Stimulated activated naive CD8-positive, alpha-beta T cell treated with anti-CD3 and anti-CD28 coated beads, Interleukin-15, Interleukin-2, amounts not matched to agents 100 U/mL and 50 U/mL, for 24 hours (primary cell): Measurements from ENCODE around the gene KLF4.

Experiments
- ATAC-seq: fragments of 150-1000 bp; cut with Tn5 transposase; one replicate; pipeline ENCODE4 v1.10.0; 2021
- DNase-seq: peaks from one replicate; pipeline ENCODE4 v3.0.0; 2021

The KLF4 gene

DNA sequence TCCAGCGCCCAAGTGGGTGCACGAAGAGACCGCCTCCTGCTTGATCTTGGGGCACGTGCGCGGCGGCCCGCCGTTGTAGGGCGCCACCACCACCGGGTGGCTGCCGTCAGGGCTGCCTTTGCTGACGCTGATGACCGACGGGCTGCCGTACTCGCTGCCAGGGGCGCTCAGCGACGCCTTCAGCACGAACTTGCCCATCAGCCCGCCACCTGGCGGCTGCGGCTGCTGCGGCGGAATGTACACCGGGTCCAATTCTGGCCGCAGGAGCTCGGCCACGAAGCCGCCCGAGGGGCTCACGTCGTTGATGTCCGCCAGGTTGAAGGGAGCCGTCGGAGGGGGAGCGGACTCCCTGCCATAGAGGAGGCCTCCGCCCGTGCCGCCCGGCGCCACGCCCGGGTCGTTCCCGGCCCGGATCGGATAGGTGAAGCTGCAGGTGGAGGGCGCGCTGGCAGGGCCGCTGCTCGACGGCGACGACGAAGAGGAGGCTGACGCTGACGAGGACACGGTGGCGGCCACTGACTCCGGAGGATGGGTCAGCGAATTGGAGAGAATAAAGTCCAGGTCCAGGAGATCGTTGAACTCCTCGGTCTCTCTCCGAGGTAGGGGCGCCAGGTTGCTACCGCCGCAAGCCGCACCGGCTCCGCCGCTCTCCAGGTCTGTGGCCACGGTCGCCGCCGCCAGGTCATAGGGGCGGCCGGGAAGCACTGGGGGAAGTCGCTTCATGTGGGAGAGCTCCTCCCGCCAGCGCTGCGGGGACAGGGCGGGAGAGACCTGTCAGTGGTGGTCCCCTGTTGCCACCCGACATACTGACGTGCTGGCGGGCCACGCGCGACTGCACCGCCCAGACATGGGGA lies 1.8 kb downstream of the KLF4 start:
- no peak for ATAC-seq
- DNase-seq = peak; percentile 29

DNA sequence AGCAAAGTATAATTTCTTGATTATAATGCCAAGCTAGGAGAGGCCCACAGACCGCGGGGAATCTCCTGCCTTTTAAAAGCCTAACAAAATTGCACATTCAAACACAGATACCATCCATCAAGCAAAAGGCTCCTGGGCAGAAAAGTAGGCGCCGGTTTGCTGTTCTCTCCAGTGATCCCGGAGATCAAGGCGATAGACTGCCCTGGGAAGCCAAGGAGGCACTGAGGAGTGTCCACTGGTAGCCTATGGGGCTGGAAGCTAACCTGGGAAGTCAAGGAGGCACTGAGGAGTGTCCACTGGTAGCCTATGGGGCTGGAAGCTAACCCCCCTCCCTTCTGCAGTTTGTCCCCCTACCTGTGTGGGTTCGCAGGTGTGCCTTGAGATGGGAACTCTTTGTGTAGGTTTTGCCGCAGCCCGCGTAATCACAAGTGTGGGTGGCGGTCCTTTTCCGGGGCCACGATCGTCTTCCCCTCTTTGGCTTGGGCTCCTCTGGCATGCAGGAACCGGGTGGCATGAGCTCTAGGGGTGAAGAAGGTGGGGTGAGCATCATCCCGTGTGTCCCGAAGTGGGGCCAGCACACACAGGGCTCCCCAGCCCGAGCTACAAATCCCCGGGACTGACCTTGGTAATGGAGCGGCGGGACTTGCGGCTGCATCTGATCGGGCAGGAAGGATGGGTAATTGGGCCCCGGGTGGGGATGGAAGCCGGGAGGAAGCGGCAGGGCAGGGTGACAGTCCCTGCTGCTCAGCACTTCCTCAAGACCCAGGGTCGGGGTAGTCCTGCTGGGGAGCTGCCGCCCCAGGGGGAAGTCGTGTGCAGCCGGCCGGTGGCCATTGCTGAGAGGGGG lies 2.7 kb downstream of the KLF4 start:
- DNase-seq (no peak), ATAC-seq (no peak)

DNA sequence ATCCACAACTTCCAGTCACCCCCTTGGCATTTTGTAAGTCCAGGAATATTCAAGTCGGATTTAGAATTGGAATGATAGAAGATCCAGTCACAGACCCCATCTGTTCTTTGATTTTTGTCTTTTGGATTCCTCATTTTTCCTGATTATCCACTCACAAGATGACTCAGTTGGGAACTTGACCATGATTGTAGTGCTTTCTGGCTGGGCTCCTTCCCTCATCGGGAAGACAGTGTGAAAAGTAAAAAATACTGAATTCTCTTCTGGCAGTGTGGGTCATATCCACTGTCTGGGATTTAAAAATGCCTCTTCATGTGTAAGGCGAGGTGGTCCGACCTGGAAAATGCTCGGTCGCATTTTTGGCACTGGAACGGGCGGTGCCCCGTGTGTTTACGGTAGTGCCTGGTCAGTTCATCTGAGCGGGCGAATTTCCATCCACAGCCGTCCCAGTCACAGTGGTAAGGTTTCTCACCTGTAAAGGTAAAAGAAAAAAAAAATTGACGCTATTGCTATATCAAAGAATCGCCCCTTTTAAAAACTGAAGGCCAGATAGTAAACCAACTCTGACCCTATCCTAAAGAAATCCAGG lies 4.0 kb downstream of the KLF4 start:
- no peak for ATAC-seq

DNA sequence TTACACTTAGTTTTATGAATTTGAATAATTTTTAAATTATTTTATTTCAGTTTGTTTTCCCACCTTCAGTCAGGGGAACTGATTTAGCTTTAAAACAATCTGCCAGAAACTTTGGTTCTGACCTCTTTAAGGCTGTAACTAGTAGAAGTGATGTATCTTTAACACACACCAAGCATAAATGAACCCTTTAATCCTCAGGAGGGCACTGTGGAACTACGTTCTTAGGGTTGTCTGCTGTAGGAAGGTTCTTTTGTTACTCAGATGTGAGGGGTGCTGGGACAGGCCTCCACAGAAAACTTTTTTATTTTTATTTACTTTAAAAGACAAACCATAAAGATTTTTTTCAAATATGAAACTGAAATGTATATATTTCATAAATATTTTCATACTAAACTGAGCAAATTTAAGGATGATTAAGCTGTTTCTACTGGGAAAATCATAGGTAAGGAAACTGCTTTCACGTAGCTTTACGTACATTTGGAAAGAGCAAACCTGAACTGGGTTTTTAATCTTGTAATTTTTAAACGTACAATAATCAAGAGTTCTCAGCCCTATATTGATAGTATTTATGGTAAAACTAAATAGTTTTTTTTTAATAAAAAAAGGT lies 5.3 kb downstream of the KLF4 start:
- DNase-seq (no peak), ATAC-seq (no peak)

More for the DNA sequence above, 4.0 kb downstream of the KLF4 start:
- no peak for DNase-seq

DNA sequence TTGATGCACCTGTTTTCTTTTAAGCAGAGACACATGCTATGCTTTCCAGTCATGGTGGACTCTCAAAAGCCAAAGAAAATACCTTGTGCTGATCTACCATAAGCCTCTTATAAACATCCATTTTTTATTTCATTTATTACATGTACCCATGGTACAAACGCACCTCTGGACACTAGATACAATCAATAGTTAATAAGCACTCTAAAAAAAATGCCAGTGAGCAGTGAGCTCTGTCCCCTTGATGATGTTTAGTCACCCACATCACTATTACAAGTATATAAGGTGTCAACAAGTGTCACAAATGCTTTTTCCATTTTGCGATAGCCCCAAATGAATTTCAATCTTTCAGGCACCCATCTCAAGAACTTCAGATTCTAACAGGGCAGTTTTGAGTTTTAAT lies 5.9 kb downstream of the KLF4 start:
- ATAC-seq (no peak), DNase-seq (no peak)

DNA sequence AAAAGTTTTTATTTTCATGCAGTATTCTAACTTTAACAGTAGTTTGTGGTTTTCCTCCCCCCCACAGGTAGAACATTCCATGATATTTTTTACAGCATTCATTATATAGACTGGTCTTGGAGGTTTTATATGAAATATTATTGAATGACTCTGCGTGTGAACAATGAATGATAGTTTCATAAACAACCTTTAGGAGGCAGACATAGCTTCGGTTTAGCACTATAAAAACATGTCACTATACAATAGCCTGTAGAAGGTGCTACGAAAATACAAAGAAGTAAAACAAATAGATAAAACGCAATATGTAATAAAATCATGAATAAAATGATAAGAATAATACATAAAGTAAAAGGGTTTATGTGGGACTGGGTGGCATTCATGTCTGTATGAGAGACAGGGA lies 8.5 kb downstream of the KLF4 start:
- ATAC-seq (no peak), DNase-seq (no peak)

DNA sequence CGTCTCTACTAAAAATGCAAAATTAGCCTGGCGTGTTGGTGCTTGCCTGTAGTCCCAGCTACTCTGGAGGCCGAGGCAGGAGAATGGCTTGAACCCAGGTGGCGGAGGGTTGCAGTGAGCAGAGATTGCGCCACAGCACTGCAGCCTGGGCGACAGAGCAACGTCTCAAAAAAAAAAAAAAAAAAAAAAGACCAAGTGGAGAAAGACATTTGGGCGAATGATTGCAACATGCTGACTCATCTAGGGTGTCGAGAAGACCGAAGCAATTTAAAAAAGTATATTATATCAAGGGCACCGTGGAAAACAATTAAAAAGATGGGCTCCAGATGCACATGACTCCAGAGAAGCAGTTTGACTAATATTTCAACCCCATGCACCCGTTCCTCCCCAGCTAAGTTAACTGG lies 9.2 kb downstream of the KLF4 start:
- DNase-seq (no peak), ATAC-seq (no peak)

DNA sequence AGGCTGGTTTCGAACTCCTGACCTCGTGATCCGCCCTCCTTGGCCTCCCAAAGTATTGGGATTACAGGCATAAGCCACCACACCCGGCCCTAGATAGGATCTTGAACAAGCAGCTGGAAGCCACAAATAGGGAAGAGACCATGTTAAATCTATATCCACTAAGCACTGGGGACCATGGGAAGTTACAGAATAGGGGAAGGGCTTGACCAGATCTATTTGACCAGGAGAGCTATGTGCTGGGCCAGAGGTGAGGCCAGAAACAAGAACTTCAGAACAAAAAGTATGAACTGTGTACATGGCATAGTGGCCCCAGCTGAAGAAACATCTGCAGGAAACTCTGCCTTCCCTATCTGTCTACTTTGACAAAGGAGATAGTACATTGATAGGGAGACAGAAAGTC lies 10.8 kb downstream of the KLF4 start:
- no peak for ATAC-seq
- DNase-seq = no peak

DNA sequence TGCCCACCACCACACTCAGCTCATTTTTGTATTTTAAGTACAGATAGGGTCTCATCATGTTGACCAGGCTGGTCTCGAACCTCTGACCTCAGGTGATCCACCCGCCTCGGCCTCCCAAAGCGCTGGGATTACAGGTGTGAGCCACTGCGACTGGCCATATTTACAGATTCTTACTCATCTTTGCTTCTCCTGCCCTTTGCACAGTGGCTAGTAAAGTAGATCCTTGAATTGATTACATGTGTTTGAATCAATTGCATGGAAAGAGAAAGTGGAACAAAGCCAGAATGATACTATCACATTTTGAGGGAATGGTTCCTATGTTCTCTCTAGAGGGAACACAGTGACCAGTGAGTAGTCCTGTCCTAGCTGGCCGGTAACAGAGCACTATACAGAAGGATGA lies 15.4 kb downstream of the KLF4 start:
- ATAC-seq (no peak), DNase-seq (no peak)

DNA sequence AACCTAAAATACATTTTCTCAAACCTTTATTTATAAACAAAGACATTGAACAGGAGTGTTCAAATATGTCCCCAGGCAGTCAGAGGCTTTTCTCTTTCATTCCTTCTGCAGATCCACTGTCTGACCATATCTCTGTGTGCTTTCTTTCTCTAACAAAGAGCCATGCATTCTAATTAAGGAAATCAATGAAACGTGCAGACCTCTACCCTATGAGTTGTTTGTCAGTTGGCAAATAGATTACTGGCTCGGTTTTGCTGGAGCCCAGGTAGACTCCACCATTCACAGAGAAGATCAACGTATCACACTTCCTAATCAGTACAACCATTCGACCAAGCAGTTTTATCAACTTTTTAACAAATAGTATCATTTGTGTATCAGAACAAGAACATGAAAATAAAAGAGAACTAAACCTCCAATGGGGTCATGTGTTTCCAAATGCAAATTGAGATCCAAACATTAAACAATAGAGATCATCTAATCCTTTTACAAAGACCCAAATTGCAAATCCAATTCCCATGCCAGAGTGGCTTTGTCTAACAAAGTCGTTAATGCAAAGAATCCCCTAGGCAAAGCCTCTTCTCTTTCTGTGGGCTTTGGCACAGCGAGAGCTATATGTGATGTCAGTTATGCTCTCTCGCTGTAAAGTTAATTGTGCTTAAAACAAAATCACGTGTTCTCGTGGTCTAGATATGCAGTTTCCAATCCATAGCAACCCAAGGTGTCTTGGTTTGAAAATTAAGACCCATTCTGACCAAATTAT lies 16.8 kb downstream of the KLF4 start:
- ATAC-seq = no peak
- no peak for DNase-seq

DNA sequence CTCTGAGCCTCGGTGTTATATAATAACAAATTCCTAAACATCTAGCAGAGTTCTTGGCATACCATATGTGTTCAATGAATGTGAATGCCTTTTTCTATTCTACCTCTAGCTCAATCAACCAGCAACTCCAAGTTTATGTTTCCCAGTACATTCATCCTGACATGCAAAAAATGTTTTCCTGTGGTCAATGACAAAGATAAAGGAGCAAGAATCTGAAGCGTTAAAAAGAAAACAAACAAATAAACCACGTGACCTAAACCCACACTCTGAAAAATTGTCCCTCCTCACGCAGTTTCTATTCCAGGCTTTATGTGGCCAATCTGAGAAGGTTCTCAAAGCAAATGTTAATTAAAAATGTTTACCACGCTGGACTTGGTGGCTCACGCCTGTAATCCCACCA lies 18.0 kb downstream of the KLF4 start:
- DNase-seq = no peak
- ATAC-seq = no peak

DNA sequence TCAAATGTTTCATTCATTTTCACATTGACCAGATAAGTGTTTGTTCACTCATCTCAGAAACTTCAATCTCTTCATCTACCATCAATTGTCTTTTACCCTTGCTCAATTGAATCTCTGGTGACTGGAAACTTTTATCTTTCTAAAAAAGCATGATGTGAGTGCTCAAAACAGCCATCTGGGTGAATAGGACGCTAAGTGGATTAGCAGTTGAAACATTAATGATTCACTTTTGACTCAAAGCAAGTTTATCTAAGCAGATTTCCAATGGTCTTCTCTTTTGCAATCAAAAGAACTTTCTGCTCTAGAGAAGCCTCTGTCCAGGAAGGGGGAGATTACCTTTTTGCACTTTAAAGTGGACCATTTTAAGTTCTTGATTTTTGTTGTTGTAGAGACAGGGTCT lies 22.2 kb downstream of the KLF4 start:
- DNase-seq (no peak), ATAC-seq (no peak)

DNA sequence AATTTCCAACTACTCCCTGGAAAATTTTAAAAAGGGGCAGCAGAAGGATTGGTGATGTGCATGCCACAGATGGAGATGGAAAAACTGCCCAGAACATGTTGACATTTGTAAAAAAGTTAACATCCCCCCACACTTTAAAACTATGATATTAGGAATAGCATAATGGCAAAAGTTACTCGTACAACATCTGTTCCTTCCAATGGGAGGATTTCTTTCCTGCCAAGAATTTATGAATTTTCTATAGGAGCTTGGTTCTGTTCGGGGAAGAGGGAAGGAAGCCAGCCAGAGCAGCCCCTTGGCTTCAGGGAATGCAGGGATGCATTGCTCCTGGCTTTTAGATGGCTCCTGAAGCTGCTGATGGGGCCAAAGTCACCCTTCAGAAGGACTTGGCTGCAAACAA lies 22.7 kb downstream of the KLF4 start:
- DNase-seq (no peak), ATAC-seq (no peak)

DNA sequence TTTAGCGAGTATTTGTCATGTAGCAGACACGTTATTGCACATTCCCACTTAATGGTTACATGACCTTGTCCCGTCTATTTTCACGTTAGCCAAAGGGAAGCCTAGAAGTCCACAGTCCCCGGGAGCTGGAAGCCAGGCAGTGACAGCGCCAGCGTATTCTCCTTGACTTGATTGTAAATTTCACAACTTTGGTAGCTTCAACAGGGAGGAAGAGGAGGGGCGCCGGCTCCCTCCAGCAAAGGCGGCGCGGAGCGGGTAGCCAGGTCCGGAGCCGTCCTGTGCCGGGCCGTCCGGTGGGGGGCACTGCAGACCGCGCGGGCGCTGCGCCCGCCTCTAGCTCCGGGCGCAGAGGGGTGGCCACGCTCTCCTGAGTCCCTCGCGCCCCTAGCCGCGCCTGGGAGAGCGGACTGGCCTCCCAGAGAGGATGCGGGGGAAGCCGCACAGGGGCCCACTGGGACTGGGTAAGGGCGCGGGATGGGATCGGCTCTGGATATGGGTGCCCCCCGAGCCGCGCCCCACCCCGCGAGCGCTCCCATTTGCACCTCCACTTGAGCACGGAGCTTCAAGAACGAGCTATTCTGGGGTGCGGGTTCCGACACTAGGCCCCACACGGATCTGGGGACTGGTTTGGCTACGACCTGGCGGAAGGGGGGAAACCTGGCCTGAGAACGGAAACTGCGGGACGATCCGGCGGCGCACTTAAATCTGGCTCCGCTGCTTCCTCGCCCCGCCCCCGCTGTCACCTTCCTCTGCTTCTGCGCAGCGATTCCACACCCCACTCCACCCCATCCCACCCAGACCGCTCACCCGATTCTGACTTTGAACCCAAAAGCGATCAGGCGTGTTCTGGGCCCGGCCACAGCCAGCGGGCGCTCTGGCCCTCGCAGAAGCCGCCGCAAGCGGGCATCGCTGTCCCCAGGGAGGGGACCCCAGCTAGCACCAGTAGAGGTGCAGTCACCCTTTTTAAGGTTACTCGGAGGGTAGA lies 23.8 kb downstream of the KLF4 start:
- peak; percentile 79 for ATAC-seq
- DNase-seq = peak; percentile 59

DNA sequence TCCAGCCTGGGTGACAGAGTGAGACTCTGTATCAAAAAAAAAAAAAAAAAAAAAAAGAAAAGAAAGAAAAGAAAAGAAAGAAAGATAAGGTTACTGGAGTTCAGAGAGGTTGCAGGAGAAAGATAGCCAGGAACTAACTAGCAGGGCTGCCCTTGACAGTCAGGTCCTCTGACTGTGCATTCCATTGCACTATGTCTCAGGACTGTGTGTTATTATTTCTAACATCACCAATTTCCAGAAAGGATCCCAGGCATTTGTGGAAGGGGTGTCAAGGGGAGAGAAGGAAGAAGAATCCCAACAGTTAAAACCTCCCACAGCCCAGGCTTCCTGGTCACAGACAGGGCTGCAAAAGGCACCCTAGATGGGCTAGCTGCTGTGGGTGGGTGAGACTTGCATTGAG lies 25.1 kb downstream of the KLF4 start:
- DNase-seq (no peak), ATAC-seq (no peak)

DNA sequence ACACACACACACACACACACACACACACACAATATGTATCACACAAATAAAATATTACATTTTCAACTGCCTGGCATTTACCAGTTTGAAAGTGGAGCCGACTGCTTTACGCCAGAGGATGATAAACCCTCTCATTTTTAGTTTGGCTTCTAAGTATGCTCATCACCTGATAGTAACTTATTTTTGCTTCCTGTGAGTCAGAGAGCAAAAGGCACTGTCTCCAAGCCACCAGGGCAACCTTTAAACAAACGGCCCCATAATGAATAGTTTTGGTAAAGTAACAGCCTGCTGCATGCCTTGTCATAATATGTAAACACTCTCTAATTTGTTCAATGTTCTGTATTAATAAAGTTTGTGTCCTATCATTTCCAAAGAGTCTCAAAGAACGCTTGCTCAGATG lies 26.9 kb downstream of the KLF4 start:
- DNase-seq (no peak), ATAC-seq (no peak)

DNA sequence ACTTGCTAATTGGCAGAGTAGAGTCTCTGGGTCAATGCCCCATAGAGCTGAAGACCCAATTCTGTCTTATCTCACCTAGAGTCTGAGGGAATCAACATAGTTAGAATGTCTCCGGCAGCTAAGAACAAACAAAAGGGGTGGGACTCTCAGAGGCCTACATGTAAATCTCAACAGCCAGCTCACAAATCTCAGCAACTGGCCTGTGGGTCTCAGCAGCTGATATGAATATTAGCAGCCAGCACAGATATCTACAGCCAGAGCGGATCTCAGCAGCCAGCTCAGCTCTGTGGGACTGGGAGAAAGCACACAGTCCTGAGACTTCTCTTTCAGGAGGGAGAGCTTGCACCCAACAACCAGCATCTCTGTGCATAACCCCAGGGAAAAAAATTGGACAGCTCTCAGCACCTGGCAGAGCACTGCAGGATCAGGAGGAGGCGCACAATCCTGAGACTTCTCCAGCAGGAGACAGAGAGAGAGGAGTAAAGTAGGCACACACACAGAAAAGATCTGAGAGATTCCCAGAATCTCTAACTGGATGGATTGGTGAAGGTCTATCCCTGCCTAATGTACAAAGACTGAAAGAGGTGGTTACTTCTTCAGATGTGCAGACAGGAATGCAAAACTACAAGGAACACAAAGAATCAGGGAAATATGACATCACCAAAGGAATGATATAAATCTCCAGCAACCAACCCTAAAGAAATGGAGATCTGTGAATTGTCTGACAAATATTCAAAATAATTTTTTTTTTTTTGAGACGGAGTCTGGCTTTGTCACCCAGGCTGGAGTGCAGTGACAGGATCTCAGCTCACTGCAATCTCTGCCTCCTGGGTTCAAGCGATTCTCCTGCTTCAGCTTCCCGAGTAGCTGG lies 29.2 kb downstream of the KLF4 start:
- ATAC-seq = no peak
- DNase-seq = no peak

DNA sequence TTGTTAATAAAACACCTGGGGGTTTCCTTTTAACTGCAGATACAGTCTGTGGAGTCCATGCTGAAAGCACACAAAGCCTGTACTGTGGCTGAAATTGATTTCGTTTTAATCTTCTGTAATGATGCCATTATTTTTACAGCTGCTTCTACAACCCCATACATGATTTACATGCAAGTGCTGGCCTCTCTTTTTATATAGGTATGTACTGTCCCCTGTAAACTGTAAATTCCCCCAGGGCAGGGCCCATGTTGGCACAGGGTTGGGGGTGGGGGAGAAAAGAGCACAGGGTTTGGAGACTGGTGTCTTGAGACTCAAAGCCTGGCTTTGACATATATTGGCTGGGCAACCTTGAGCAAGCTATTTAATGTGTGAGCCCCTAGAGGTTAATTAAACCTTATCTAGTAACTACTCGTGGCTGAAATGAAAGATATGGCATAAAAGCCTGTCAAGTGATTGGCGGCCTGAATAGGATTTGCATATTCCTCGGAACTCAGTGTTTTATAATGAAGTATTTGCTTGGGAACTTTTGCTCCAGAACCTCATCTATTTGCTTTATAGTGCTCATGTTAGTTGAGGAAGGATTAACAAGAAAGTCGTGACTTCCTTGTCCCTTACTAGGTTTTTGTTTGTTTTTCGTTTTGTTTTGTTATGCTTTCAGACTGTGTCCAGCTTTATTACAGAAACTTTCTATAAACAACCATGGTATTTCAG lies 34.0 kb downstream of the KLF4 start:
- ATAC-seq = no peak
- DNase-seq = no peak

DNA sequence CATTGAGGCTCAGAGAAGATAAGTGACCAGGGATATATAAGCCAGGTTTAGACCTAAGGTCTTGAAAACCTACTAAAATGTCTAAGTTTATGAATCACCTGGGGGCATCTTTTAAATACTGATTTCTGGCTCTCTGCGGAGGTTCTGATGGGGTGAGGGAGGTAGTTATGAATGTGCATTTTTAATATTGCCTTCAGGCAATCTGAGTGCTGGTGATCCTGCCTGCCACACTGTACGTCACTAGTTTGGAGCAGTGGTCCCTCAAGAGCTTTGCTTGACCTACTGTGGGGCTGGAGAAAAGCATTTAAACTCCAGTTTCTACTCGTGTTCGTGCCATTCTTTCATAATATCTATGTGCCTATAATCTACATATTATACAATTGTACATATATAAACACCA lies 36.1 kb downstream of the KLF4 start:
- DNase-seq (no peak), ATAC-seq (no peak)
